MM.1S (cell line): ENCODE data around the gene HOXB7.

Experiments used
- DNase-seq: peaks from one replicate; pipeline ENCODE4 v3.0.0-alpha.2; 2015
- H2AFZ ChIP-seq: fragments of 300-600 bp; sonication (generic); 2 replicates; pipeline ENCODE4 v1.6.0; 2016; ENCODE audit warnings: antibody characterized with exemption, low read length
- H3F3A ChIP-seq: fragments of 300-600 bp; sonication (generic); 2 replicates; pipeline ENCODE4 v1.6.1; 2016; ENCODE audit warnings: mild to moderate bottlenecking, antibody characterized with exemption, low read length, moderate library complexity, mixed read lengths; ENCODE audit not compliant: insufficient read depth
- H3K27ac ChIP-seq: fragments of 300-600 bp; sonication (generic); 2 replicates; pipeline ENCODE4 v1.5.1; 2016; ENCODE audit warnings: mild to moderate bottlenecking, low read length
- H3K27me3 ChIP-seq: fragments of 300-600 bp; sonication (generic); replicated peaks from 2 replicates; pipeline ENCODE4 v1.6.0; 2016; ENCODE audit warnings: low read length; ENCODE audit not compliant: insufficient read depth
- H3K36me3 ChIP-seq: fragments of 300-600 bp; sonication (generic); replicated peaks from 2 replicates; pipeline ENCODE4 v1.6.1; 2016; ENCODE audit warnings: mild to moderate bottlenecking, low read length, mixed read lengths; ENCODE audit not compliant: insufficient read depth
- H3K4me1 ChIP-seq: fragments of 300-600 bp; sonication (generic); 2 replicates; pipeline ENCODE4 v1.6.1; 2016; ENCODE audit warnings: low read length, mixed read lengths
- H3K4me2 ChIP-seq: fragments of 300-600 bp; sonication (generic); 2 replicates; pipeline ENCODE4 v1.6.0; 2016; ENCODE audit warnings: low read depth, low read length
- H3K4me3 ChIP-seq: fragments of 300-600 bp; sonication (generic); 2 replicates; pipeline ENCODE4 v1.5.1; 2016; ENCODE audit warnings: low read length, mixed read lengths
- H3K79me2 ChIP-seq: fragments of 300-600 bp; sonication (generic); 2 replicates; pipeline ENCODE4 v1.6.1; 2016; ENCODE audit warnings: mixed run types, low read length, mixed read lengths
- H3K9ac ChIP-seq: fragments of 300-600 bp; sonication (generic); 2 replicates; pipeline ENCODE4 v1.6.1; 2016; ENCODE audit warnings: low read length, mixed read lengths
- H3K9me2 ChIP-seq: fragments of 300-600 bp; sonication (generic); replicated peaks from 2 replicates; pipeline ENCODE4 v1.6.1; 2016; ENCODE audit warnings: mild to moderate bottlenecking, low read length, mixed read lengths; ENCODE audit not compliant: insufficient read depth
- H3K9me3 ChIP-seq: fragments of 300-600 bp; sonication (generic); replicated peaks from 2 replicates; pipeline ENCODE4 v1.6.1; 2016; ENCODE audit warnings: mild to moderate bottlenecking, low read length, mixed read lengths; ENCODE audit not compliant: insufficient read depth
- H4K20me1 ChIP-seq: fragments of 300-600 bp; sonication (generic); 2 replicates; pipeline ENCODE4 v1.6.1; 2016; ENCODE audit warnings: mild to moderate bottlenecking, low read length, moderate library complexity, mixed read lengths; ENCODE audit not compliant: insufficient read depth
- EZH2 ChIP-seq: fragments of 300-600 bp; sonication (generic); optimal IDR thresholded peaks from 2 replicates; pipeline ENCODE3; 2017; ENCODE audit warnings: low read depth, mild to moderate bottlenecking, antibody characterized with exemption, low read length, mixed read lengths
- EZH2phosphoT487 ChIP-seq: fragments of 300-600 bp; sonication (generic); IDR thresholded peaks from 2 replicates; pipeline ENCODE4 v1.6.1; 2018; ENCODE audit warnings: antibody characterized with exemption, low read length
- TF ChIP-seq, protein P1 (sequence below): fragments of 300-600 bp; sonication (generic); IDR thresholded peaks from 2 replicates; pipeline ENCODE4 v1.5.1; 2016; ENCODE audit warnings: antibody characterized with exemption, low read length, mixed read lengths

The HOXB7 gene

DNA sequence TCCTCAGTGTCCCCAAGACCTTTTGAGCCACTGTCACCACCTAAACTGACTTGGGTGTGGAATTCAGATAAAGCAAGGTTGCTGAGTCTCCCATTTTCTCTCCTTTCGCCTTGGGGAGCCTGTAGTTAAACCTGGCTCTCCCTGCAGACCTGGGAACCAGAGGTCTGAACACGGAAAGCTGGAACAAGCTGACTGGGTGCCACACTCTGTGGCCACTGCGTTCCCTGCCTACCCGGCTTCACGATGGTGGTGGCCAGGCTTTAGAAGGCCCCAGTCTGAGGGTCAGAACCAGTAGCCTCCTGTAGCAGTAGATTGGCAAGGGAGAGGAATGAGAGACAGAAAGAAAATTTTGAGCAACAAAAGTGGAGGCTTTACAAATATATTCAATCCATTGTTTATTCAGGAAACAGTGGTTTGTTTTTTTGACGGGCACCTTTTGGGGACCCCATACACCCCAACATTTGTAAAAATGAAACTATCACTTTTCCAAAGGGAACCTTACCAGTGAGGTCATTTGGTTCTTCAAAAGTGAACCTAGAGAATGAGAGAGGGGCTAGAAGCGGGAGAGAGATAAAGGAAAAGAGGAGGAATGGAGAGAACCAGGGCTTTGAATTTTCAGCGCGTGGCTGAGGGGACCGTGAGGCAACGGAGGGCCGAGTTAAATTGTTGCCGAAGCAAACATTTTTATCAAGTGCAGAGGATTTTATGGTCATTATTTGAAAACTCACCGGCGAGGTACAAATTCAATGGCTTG is 6.1 kb upstream of the HOXB7 start:
- no peaks in the 10 kb centered on the region for H3K4me1 ChIP-seq
- no peaks in the 10 kb centered on the region for H3K36me3 ChIP-seq
- H3K27me3 ChIP-seq, result peaks cover 82% of the 10 kb centered on the region
- H3K79me2 ChIP-seq, result no peaks in the 10 kb centered on the region
- H3K9me2 ChIP-seq, result no peaks in the 10 kb centered on the region
- H4K20me1 ChIP-seq, result no peaks in the 10 kb centered on the region
- H3K27ac ChIP-seq, result no peak overlapping the region
- H3K4me2 ChIP-seq, result peak overlapping the region; percentile 24; the same call in 1 of the 2 replicates
- H2AFZ ChIP-seq, result no peak overlapping the region
- no peaks in the 10 kb centered on the region for H3K9me3 ChIP-seq
- TF ChIP-seq, protein P1, sequence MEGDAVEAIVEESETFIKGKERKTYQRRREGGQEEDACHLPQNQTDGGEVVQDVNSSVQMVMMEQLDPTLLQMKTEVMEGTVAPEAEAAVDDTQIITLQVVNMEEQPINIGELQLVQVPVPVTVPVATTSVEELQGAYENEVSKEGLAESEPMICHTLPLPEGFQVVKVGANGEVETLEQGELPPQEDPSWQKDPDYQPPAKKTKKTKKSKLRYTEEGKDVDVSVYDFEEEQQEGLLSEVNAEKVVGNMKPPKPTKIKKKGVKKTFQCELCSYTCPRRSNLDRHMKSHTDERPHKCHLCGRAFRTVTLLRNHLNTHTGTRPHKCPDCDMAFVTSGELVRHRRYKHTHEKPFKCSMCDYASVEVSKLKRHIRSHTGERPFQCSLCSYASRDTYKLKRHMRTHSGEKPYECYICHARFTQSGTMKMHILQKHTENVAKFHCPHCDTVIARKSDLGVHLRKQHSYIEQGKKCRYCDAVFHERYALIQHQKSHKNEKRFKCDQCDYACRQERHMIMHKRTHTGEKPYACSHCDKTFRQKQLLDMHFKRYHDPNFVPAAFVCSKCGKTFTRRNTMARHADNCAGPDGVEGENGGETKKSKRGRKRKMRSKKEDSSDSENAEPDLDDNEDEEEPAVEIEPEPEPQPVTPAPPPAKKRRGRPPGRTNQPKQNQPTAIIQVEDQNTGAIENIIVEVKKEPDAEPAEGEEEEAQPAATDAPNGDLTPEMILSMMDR, result no peak
- TF ChIP-seq EZH2phosphoT487, result no peak
- no peak for TF ChIP-seq EZH2
- H3K4me3 ChIP-seq, result no peak overlapping the region
- H3F3A ChIP-seq, result peaks cover 4% of the 10 kb centered on the region
- no peak for DNase-seq
- H3K9ac ChIP-seq, result no peak overlapping the region

DNA sequence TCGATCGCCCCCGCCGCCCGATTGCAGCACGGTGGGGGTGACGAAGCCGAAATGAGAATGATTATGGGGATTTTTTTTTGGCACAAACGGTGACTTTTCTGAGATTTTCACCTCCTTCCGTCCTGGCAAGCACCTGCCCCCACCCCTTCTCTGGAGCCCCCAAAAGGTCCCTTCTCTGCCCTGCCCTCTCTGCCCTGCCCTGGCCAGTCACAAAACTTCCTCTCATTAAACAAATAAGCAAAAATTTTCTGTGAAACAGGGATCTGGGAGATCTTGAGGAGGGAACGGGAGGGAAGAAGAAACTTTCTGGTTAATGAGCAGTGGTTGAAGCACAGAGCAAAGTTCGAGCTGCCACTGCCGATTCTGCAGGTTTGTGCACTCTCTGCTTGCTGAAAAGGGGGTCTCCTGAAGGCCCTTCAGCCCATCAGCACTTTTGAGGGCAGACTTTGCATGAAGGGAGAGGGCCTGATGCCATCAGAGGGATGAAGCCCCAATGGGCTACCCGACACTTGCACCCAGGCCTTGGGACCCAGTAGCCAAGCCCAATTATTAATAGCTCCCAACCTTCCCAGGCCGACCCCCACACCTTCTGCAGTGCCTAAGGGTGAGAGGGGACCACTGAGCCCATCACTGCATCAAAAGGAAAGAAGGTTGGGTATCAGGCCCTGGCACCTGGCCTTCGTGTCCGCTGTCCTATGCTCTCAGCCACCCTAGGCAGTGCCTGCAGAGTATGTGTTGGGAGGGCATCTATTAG is 5.3 kb upstream of the HOXB7 start:
- no peak for DNase-seq
- H3K79me2 ChIP-seq, result no peaks in the 10 kb centered on the region
- H4K20me1 ChIP-seq, result no peaks in the 10 kb centered on the region
- no peak overlapping the region for H2AFZ ChIP-seq
- no peaks in the 10 kb centered on the region for H3K9me2 ChIP-seq
- H3K9ac ChIP-seq, result no peak overlapping the region
- H3K4me3 ChIP-seq, result no peak overlapping the region
- H3K36me3 ChIP-seq, result no peaks in the 10 kb centered on the region
- no peaks in the 10 kb centered on the region for H3K4me1 ChIP-seq
- H3F3A ChIP-seq, result peaks cover 4% of the 10 kb centered on the region
- TF ChIP-seq EZH2phosphoT487 (no peak), EZH2 (no peak)
- TF ChIP-seq, protein P1, result no peak
- H3K27me3 ChIP-seq, result peaks cover 74% of the 10 kb centered on the region
- no peak overlapping the region for H3K4me2 ChIP-seq
- no peaks in the 10 kb centered on the region for H3K9me3 ChIP-seq
- no peak overlapping the region for H3K27ac ChIP-seq

DNA sequence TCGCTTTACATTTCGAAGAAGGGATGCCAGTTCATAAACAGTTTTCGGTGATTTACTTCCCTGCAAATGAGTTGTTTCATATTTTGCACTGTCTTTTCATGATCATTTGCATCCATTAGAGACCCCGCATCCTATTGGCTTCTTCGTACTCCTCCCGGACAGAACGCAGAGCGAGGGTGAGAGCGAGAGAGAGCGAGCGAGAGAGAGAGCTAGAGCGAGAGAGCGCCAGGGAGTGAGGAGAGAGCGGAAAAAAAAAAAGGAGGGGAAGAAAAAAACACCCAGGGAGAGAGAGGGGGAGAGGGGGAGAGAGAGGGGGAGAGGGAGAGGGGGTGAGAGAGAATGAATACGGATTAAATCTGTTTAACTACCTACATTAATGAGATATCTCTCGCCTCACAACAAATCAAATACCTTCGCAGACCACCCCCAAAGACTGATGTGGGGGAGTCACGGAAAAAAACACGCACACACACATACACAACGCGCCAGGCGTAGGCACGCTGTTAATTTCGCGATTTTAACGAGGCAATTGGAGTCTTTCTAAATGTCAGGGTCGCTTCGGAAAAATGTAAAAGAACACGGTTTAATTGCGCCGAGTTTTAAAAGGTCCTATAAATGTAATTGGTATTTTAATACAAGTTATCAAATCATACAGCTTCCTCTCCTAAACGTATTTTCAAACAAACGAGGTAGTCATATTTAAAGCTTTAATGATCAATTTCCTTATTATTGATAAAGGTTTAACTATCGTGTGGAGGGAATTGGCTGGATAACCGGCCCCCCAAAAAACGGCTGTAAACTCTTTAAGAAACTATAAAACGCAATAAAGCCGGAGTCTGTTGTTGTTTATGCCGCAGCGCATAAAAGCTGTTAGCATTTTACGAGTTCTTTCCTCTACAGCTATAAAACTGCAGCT is 4.5 kb upstream of the HOXB7 start, which contains the start of gene HOXB8:
TSS of gene HOXB8 (minus strand) at position 246 of the 916 bp plus-strand sequence. CDS start 588 bp downstream, outside the sequence.
- Histone ChIP-seq H4K20me1 (no peaks in the 10 kb centered on the region), H3K4me1 (no peaks in the 10 kb centered on the region), H2AFZ (no peak within 1 kb of the TSS), H3K9me2 (no peaks in the 10 kb centered on the region), H3K79me2 (no peaks in the 10 kb centered on the region), H3K4me2 (no peak within 1 kb of the TSS), H3K9me3 (no peaks in the 10 kb centered on the region), H3K4me3 (no peak within 1 kb of the TSS), H3K27me3 (peaks cover 66% of the 10 kb centered on the region), H3F3A (peaks cover 4% of the 10 kb centered on the region), H3K27ac (no peak within 1 kb of the TSS), H3K9ac (no peak within 1 kb of the TSS), H3K36me3 (no peaks in the 10 kb centered on the region)
- TF ChIP-seq EZH2, result peak; percentile 71
- TF ChIP-seq, protein P1, result no peak
- no peak for DNase-seq
